Activated T-cell treated with anti-CD3 and anti-CD28 coated beads for 48 hours (primary cell): ENCODE data around the gene CNTLN.
"Not testable (repeated sequence)": the region's sequence is repeated elsewhere in the genome, so short reads cannot be mapped to it uniquely, and the experiment has no call there.

Experiments
- DNase-seq: peaks from one replicate; pipeline ENCODE4 v3.0.0-alpha.2; 2020; ENCODE audit warnings: low read depth

The CNTLN gene

GRCh38 chr9:17171309-17172094, 36.7 kb downstream of the CNTLN start:
- DNase-seq = no peak

DNA sequence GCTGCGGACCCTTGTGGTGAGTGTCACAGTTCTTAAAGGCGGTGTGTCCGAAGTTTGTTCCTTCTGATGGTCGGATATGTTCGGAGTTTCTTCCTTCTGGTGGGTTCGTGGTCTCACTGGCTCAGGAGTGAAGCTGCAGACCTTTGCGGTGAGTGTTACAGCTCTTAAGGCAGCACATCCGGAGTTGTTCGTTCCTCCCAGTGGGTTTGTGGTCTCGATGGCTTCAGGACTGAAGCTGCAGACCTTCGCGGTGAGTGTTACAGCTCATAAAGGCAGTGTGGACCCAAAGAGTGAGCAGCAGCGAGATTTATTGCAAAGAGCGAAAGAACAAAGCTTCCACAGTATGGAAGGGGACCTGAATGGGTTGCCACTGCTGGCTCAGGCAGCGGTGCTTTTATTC, 42.7 kb downstream of the CNTLN start:
- DNase-seq = not testable (repeated sequence)

- no peak for DNase-seq
These were observed 50.7 kb downstream of the CNTLN start for GRCh38 chr9:17185481-17186029.

DNA sequence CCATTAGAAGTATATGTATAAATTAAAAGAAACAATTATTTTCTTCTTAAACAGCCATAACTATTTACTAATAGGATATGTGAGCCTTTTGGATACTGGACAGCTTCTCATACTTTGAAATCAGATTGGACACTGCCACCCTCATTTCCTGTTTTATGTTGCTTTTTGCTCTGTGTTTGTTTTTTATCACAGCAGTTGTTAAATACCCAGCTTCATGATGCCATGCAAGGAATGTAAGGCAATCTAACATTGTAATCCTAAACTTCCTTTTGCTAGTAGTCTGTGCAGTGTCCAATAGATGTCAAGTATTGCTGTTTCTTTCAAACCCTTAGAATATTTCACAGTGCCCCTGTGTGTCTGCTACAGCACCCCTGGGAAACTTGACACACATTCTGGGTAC, 56.2 kb downstream of the CNTLN start:
- DNase-seq = no peak

GRCh38 chr9:17204611-17205152, 69.8 kb downstream of the CNTLN start:
- DNase-seq = no peak

DNA sequence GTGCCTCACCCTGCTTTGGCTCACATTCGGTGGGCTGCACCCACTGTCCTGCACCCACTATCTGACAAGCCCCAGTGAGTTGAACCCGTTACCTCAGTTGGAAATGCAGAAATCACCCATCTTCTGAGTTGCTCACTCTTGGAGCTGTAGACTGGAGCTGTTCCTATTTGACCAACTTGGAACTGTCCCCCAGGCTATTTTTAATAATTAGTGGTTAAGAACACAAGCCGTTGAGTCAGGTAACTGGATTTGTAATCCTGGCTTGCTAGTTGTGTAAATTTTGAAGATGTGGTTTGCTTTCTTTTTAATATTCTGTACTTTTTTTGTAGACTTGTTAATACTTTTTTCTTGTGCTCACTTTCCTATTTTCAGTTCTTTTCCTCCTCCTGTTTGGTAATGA, 81.2 kb downstream of the CNTLN start:
- no peak for DNase-seq

DNA sequence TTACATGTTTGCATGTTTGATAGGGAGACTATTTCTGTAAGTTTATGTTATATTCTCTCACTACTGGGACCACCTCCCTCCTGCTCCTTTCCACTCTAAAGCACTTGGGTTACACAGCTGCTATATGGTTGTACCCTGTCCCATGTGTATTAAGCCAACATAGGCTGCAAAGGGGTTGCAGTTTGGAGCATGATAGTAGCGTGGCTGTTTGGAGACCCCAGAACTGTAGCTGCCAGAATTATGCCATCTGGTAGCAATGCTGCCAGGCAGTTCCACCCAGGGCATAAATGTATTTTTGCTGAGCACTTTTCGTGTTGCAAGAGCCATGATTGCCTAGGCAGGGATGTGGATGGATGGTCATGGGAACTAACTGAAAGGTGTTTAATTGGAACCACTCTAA, 81.8 kb downstream of the CNTLN start:
- DNase-seq = no peak

- DNase-seq = no peak
These were observed 82.4 kb downstream of the CNTLN start for GRCh38 chr9:17217272-17217671.

DNA sequence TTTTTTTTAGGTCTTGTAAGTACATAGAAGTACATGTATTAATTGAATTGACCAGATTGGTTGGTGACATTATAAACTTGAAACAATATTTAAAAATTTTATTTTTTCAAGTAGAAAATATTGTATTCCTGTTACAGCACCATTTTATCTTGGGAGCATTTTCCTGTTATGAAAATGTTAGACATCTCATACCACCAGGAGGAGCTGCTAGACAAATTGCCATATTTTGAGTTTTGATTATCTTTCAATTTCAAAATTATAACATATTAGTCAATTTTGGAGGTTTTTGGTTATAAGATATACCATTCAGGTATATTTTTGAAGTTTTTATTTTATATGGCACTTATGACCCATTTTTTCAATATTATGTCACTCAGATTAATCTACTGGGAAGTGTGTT, 84.4 kb downstream of the CNTLN start:
- no peak for DNase-seq

DNA sequence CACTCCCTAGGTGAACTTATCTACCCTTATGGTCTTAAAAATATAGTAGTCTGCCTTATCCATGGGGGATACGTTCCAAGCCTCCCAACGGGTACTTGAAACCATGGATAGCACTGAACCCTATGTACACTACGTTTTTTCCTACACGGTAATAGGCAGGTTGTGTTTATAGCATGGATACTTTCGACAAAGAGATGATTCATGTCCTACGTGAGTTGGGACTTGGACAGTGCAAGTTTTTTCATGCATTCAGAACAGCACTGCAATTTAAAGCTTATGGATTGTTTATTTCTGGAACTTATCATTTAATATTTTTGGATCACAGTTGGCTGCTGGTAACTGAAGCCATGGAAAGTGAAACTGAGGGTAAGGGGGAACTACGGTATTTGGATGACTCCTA, 88.1 kb downstream of the CNTLN start:
- no peak for DNase-seq

DNA sequence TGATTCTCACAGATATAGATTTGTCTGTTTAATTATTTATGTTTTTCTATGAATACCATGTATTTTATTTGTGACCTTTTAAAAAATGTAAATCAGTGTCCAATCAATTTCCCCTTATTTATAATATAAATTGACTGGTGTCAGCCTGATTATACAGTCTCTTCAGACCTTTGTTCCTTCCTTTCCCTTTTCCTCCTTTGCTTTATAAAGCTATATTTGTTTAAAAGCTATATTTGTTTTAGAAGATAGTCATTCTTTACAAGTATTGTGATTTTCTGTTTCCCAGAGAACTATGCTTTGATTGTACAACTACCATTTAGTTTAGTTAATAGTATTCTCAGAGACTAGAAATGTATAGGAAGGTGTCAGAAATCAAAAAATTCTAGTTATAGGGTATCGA, 90.6 kb downstream of the CNTLN start:
- no peak for DNase-seq

DNA sequence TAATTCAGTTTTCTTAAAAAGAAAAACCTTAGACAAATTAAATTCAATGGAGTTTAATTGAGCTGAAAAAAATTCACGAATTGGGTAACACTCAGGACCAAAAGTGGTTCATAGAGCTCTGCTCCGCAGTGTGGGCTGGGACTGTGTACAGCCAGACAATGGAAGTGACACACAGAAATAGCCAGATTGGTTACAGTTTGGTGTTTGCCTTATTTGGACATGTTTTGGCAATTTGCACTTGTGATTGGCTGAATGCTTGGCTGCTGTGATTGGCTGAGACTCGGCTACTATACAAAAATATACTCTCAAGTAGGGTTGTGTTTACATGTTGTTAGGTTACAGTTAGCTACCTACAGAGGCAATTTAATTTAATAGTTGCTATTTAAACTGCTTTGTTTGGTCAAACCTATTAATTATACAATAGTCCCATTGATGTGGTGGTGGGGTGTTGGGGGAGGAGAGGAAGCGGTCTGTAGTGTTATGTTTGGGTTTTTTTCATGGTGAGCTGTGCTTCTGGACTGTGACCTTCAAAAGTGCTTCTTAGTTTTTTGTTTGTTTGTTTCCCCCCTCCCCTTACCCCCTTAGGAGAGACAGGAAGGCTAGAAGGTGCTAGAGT, 95.2 kb downstream of the CNTLN start:
- DNase-seq = no peak

GRCh38 chr9:17230646-17231045, 95.8 kb downstream of the CNTLN start:
- DNase-seq = no peak

- no peak for DNase-seq
These were observed 101.3 kb downstream of the CNTLN start for GRCh38 chr9:17236147-17236546.

DNA sequence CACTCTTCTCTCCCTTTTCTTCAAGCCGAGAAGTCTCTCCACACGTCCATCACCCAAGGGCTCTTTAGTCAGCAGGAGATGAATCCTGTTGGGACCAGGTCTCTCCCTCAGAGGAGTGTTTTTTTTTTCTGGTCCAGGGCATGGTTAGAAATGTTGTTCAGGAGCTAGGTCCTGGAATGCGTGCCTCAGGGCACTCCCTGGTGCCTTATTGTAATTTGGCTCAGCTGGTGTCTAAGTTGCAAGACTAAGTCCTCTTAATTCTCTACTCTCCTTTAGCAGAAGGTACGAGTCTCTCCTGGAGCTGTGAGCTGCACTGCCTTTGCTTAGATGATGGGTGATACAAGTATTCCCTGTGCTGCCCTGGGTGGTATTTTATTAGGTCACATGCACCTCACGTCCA, 111.9 kb downstream of the CNTLN start:
- DNase-seq = no peak

- no peak for DNase-seq
These were observed 116.3 kb downstream of the CNTLN start for GRCh38 chr9:17251100-17251499.

DNA sequence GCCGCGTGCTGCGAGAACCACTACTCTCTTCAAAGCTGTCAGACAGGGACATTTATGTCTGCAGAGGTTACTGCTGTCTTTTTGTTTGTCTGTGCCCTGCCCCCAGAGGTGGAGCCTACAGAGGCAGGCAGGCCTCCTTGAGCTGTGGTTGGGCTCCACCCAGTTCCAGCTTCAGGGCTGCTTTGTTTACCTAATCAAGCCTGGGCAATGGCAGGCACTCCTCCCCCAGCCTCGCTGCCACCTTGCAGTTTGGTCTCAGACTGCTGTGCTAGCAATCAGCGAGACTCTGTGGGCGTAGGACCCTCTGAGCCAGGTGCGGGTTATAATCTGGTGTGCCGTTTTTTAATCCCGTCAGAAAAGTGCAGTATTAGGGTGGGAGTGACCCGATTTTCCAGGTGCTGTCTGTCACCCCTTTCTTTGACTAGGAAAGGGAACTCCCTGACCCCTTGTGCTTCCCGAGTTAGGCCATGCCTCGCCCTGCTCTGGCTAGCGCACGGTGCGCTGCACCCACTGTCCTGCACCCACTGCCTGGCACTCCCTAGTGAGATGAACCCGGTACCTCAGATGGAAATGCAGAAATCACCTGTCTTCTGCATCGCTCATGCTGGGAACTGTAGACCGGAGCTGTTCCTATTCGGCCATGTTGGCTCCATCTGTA, 133.8 kb downstream of the CNTLN start:
- not testable (repeated sequence) for DNase-seq

DNA sequence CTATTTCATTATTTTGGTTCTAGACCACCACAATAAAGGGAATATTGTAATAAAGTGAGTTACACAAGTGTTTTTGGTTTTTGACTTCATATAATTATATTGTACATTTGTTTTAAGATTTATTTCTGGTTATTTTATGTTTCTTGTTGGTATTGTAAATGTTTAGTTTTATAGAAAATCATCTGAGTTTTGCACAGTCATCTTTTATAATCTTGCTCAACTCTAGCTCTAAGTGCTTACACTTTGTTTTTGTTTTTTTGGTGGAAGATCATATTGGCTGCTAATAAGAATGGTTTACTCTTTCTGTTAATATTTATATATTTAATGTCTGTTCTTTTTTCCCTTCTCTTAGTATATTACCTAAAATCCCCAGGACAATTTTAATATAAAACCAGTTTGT, 135.0 kb downstream of the CNTLN start:
- no peak for DNase-seq

DNA sequence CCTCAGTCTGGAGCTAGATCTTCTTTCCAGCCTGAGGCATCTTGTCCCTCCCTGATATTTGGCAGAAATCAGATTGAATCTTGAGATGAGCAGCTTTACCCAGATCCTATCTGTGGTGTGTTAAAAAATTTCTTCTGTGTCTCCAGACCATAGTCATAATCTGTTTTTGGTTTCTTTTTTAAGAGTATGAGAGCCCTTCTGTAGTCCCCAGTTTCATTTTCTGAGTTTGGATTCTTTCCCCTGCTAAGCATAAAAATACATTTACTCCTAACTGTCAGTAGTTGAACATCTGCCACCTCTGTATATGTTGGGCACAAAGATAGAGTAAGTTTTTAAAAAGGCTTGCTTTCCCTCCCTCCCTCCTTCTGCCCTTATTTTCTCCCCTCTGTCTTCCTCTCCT, 137.7 kb downstream of the CNTLN start:
- DNase-seq = no peak

GRCh38 chr9:17280350-17281012, 145.6 kb downstream of the CNTLN start:
- no peak for DNase-seq

GRCh38 chr9:17290673-17291072, 155.8 kb downstream of the CNTLN start:
- DNase-seq = not testable (repeated sequence)

GRCh38 chr9:17291766-17292165, 156.9 kb downstream of the CNTLN start:
- no peak for DNase-seq
